Brain microvascular endothelial cell (primary cell): ENCODE measurements around the gene NOS2.
"Not testable (repeated sequence)": the region's sequence is repeated elsewhere in the genome, so short reads cannot be mapped to it uniquely, and the experiment has no call there.

Experiments used
- DNase-seq: peaks from one replicate; pipeline ENCODE4 v3.0.0-alpha.2; 2020
- H3K27ac ChIP-seq: fragments of 250-450 bp; sonication (Bioruptor Pico); 2 replicates; pipeline ENCODE4 v1.5.1; 2020; ENCODE audit warnings: mild to moderate bottlenecking, moderate library complexity
- H3K27me3 ChIP-seq: fragments of 250-450 bp; sonication (Bioruptor Pico); replicated peaks from 2 replicates; pipeline ENCODE4 v1.5.1; 2020; ENCODE audit warnings: mild to moderate bottlenecking
- H3K36me3 ChIP-seq: fragments of 250-450 bp; sonication (Bioruptor Pico); replicated peaks from 2 replicates; pipeline ENCODE4 v1.5.1; 2020; ENCODE audit warnings: mild to moderate bottlenecking
- H3K4me3 ChIP-seq: 2 replicates; pipeline ENCODE4 v1.5.1; 2011; ENCODE audit warnings: low read depth, mild to moderate bottlenecking, control low read depth, low read length, moderate library complexity
- CTCF ChIP-seq: IDR thresholded peaks from 2 replicates; pipeline ENCODE4 v1.5.1; 2011; ENCODE audit warnings: low read depth, mild to moderate bottlenecking, moderate library complexity, low read length, control low read depth, inconsistent platforms; ENCODE audit errors: missing control alignments
- in situ Hi-C: cut with HindIII; loops from 2 replicates; pipeline ENCODE4 v1.10.0; 2017; ENCODE audit warnings: low sequenced_read_pairs, low pct_ligation_motif_present

The NOS2 gene

GRCh38 chr17:27762527-27763305 lies 37.6 kb downstream of the NOS2 start:
- no peak overlapping the region for H3K27ac ChIP-seq
- H3K36me3 ChIP-seq = no peaks in the 10 kb centered on the region
- peak; percentile 17 for DNase-seq
- H3K27me3 ChIP-seq = no peaks in the 10 kb centered on the region
- in situ Hi-C loops = no loop called here
- H3K4me3 ChIP-seq = no peak overlapping the region
- TF ChIP-seq CTCF = no peak

GRCh38 chr17:27760931-27761330 lies 39.4 kb downstream of the NOS2 start:
- H3K27ac ChIP-seq, H3K36me3 ChIP-seq, in situ Hi-C loops, DNase-seq, H3K4me3 ChIP-seq, H3K27me3 ChIP-seq: not testable (repeated sequence)

- H3K36me3 ChIP-seq = no peaks in the 10 kb centered on the region
- no peak overlapping the region for H3K27ac ChIP-seq
- peak; percentile 41 for DNase-seq
- peak; percentile 91 for TF ChIP-seq CTCF
- no peaks in the 10 kb centered on the region for H3K27me3 ChIP-seq
- in situ Hi-C loops = no loop called here
- H3K4me3 ChIP-seq = no peak overlapping the region
Measured at GRCh38 chr17:27760069-27760885, 40.1 kb downstream of the NOS2 start.

- Histone ChIP-seq H3K27ac (no peak overlapping the region), H3K36me3 (no peaks in the 10 kb centered on the region), H3K27me3 (no peaks in the 10 kb centered on the region), H3K4me3 (no peak overlapping the region)
- TF ChIP-seq CTCF = no peak
- no peak for DNase-seq
- in situ Hi-C loops = no loop called here
Measured at GRCh38 chr17:27759528-27759927, 40.8 kb downstream of the NOS2 start.

- no peaks in the 10 kb centered on the region for H3K27me3 ChIP-seq
- in situ Hi-C loops = no loop called here
- peak; percentile 53 for DNase-seq
- H3K27ac ChIP-seq = no peak overlapping the region
- peak; percentile 85 for TF ChIP-seq CTCF
- H3K36me3 ChIP-seq = no peaks in the 10 kb centered on the region
- H3K4me3 ChIP-seq = no peak overlapping the region
Measured at GRCh38 chr17:27756467-27757371, 43.6 kb downstream of the NOS2 start.
